NCI-H2081 treated with DMSO at 0.1 percent for 48 hours (cell line): ENCODE measurements around the gene CGB3.
"Not testable (repeated sequence)": the region's sequence is repeated elsewhere in the genome, so short reads cannot be mapped to it uniquely, and the experiment has no call there.

Source experiments
- DNase-seq: peaks from one replicate; lab custom pipeline; 2025; lab: John Stamatoyannopoulos, UW

Gene CGB3

GRCh38 chr19:49024233-49024632 lies at the start of gene CGB3:
TSS of gene CGB3 (minus strand) at chr19:49024333. CDS start at chr19:49023971, 362 bp downstream.
- DNase-seq = not testable (repeated sequence)

GRCh38 chr19:49071860-49072547 lies 47.9 kb upstream of the CGB3 start:
- DNase-seq = no peak

GRCh38 chr19:49070416-49070815 lies 46.3 kb upstream of the CGB3 start:
- DNase-seq = no peak

GRCh38 chr19:49069026-49069425 lies 44.9 kb upstream of the CGB3 start:
- no peak for DNase-seq

- DNase-seq = no peak
Observed at GRCh38 chr19:49067554-49067953, 43.4 kb upstream of the CGB3 start.

GRCh38 chr19:49065905-49066512 lies 41.9 kb upstream of the CGB3 start:
- no peak for DNase-seq

- DNase-seq = no peak
Observed at GRCh38 chr19:49064768-49065611, 40.9 kb upstream of the CGB3 start, which contains the start of gene NTF4. TSS of gene NTF4 (minus strand) at chr19:49064818. CDS start at chr19:49061997, 2,821 bp downstream.

GRCh38 chr19:49064029-49064629 lies 40.0 kb upstream of the CGB3 start:
- DNase-seq = no peak

- DNase-seq = no peak
Observed at GRCh38 chr19:49061445-49061844, 37.3 kb upstream of the CGB3 start.

GRCh38 chr19:49061000-49061399 lies 36.9 kb upstream of the CGB3 start:
- no peak for DNase-seq

- DNase-seq = no peak
Observed at GRCh38 chr19:49059053-49059452, 34.9 kb upstream of the CGB3 start.

GRCh38 chr19:49058562-49058961 lies 34.4 kb upstream of the CGB3 start:
- DNase-seq = no peak

GRCh38 chr19:49057636-49058234 lies 33.6 kb upstream of the CGB3 start, which contains the start of gene CGB7:
TSS of gene CGB7 (minus strand) at chr19:49057749. CDS start at chr19:49055375, 2,374 bp downstream.
- no peak for DNase-seq

- DNase-seq = not testable (repeated sequence)
Observed at GRCh38 chr19:49056902-49057596, 32.9 kb upstream of the CGB3 start.

- DNase-seq = no peak
Observed at GRCh38 chr19:49056101-49056901, 32.2 kb upstream of the CGB3 start.

GRCh38 chr19:49050376-49051033 lies 26.4 kb upstream of the CGB3 start:
- not testable (repeated sequence) for DNase-seq

- DNase-seq = not testable (repeated sequence)
Observed at GRCh38 chr19:49049834-49050233, 25.7 kb upstream of the CGB3 start.

GRCh38 chr19:49049011-49049410 lies 24.9 kb upstream of the CGB3 start, which contains the start of gene CGB8:
TSS of gene CGB8 (minus strand) at chr19:49049111. CDS start at chr19:49048739, 372 bp downstream.
- DNase-seq = not testable (repeated sequence)

GRCh38 chr19:49043548-49043947 lies 19.4 kb upstream of the CGB3 start, which contains the start of gene CGB5:
TSS of gene CGB5 (plus strand) at chr19:49043848. CDS start at chr19:49044210, 362 bp downstream.
- not testable (repeated sequence) for DNase-seq
